CD4-positive, alpha-beta memory T cell (primary cell): ENCODE data around the gene TEX19. TPM values are rescaled to one million over a fixed set of nuclear protein-coding genes. Genes with fewer than 3 reads are reported as not detected.
A peak's percentile ranks its signal among the peaks of the same experiment; 100 is the strongest.

ENCODE experiments used
- CTCF ChIA-PET: fragments of 350-600 bp; sonication (Branson Sonifier 250); formaldehyde crosslinking; loops from one replicate; lab custom pipeline; 2021; ENCODE audit warnings: inconsistent platforms; ENCODE audit not compliant: partially characterized antibody; lab: Charles Lee
- POLR2A ChIA-PET: fragments of 350-600 bp; sonication (Branson Sonifier 250); formaldehyde crosslinking; loops from one replicate; lab custom pipeline; 2021; ENCODE audit not compliant: partially characterized antibody; lab: Charles Lee
- DNase-seq, 5 donors: peaks; one replicate each; pipeline versions ENCODE4 v3.0.0 to v3.0.0-alpha.2; 2020 to 2022; ENCODE audit warnings: mixed read lengths in 1 of 5
- H3K27ac ChIP-seq: one replicate; pipeline ENCODE4 v1.7.0; 2013; ENCODE audit warnings: low read depth, low read length
- H3K27me3 ChIP-seq: 2 replicates; pipeline ENCODE4 v1.7.0; 2013; ENCODE audit warnings: mild to moderate bottlenecking, low read length, moderate library complexity; ENCODE audit not compliant: insufficient read depth
- H3K36me3 ChIP-seq: 2 replicates; pipeline ENCODE4 v1.7.0; 2013; ENCODE audit warnings: mild to moderate bottlenecking, low read length, moderate library complexity; ENCODE audit not compliant: insufficient read depth
- H3K4me1 ChIP-seq: 2 replicates; pipeline ENCODE4 v1.7.0; 2013; ENCODE audit warnings: mild to moderate bottlenecking, low read length, moderate library complexity; ENCODE audit not compliant: insufficient read depth
- H3K4me3 ChIP-seq, 2 donors: one replicate each; pipeline ENCODE4 v1.7.0; 2013; ENCODE audit warnings: low read length in 2 of 2, mild to moderate bottlenecking in 1 of 2
- H3K9me3 ChIP-seq, 2 donors: one replicate each; pipeline ENCODE4 v1.7.0; 2013; ENCODE audit warnings: low read length in 2 of 2, control low read depth in 1 of 2; ENCODE audit not compliant: control insufficient read depth in 1 of 2
- H3K27ac Mint-ChIP-seq, 7 donors: one replicate each; pipeline ENCODE4 v1.8.0; 2020 to 2021; ENCODE audit warnings: mixed read lengths in 7 of 7, mild to moderate bottlenecking in 6 of 7, inconsistent platforms in 3 of 7, moderate library complexity in 3 of 7
- H3K27me3 Mint-ChIP-seq, 2 donors: one replicate each; pipeline ENCODE4 v1.8.0; 2020 to 2021; ENCODE audit warnings: mixed read lengths in 2 of 2
- H3K36me3 Mint-ChIP-seq, 2 donors: one replicate each; pipeline ENCODE4 v1.8.0; 2020 to 2021; ENCODE audit warnings: mixed read lengths in 2 of 2, inconsistent platforms in 1 of 2, mild to moderate bottlenecking in 1 of 2
- H3K4me1 Mint-ChIP-seq, 4 donors: one replicate each; pipeline ENCODE4 v1.8.0; 2020 to 2021; ENCODE audit warnings: mixed read lengths in 4 of 4, mild to moderate bottlenecking in 1 of 4
- H3K4me3 Mint-ChIP-seq, 8 donors: one replicate each; pipeline ENCODE4 v1.8.0; 2020 to 2021; ENCODE audit warnings: mixed read lengths in 8 of 8, mild to moderate bottlenecking in 7 of 8, moderate library complexity in 6 of 8, inconsistent platforms in 3 of 8
- H3K9me3 Mint-ChIP-seq, 8 donors: one replicate each; pipeline ENCODE4 v1.8.0; 2020 to 2021; ENCODE audit warnings: mixed read lengths in 8 of 8, mild to moderate bottlenecking in 5 of 8, inconsistent platforms in 3 of 8, moderate library complexity in 1 of 8
- intact Hi-C: fragments of 100-400 bp; cut with micrococcal nuclease; formaldehyde crosslinking; loops from one replicate; pipeline ENCODE4 v1.15.1; 2023
- polyA plus RNA-seq, 2 donors: library from polyadenylated mRNA; unstranded; fragments of 300-500 nt; fragmentation: Illumina TruSeq; gene quantifications; one replicate each; pipeline ENCODE4 v1.2.3, GENCODE V29; 2021
- total RNA-seq, 2 experiments: library from RNA; stranded (reverse); gene quantifications; one replicate each; pipeline ENCODE4 v1.2.3, GENCODE V29; 2021

The TEX19 gene
- total and polyA plus RNA-seq, 4 experiments from 2014 or later, result not detected

- Mint-ChIP-seq H3K9me3 (peaks cover 0 to 2% (median 0%) of the 10 kb centered on the region in 8 donors), H3K27me3 (no peaks in the 10 kb centered on the region), H3K36me3 (peaks cover 0 to 7% of the 10 kb centered on the region in 2 donors), H3K4me1 (peaks cover 7 to 22% (median 15%) of the 10 kb centered on the region in 4 donors), H3K4me3 (peak overlapping the region in 4 of 8 donors; percentile 5 to 69 (median 44)), H3K27ac (peak overlapping the region in 1 of 7 donors; percentile 36)
- Histone ChIP-seq H3K9me3 (no peaks in the 10 kb centered on the region), H3K36me3 (no peaks in the 10 kb centered on the region), H3K4me3 (no peak overlapping the region), H3K27me3 (no peaks in the 10 kb centered on the region), H3K4me1 (peaks cover 27% of the 10 kb centered on the region), H3K27ac (no peak overlapping the region)
- ChIA-PET POLR2A (interaction anchor here (1.3 to 7.0 kb wide), 2 partner anchors 14 kb away, joined by 3 to 172 read pairs; no protein-coding TSS in a partner anchor), CTCF (interaction anchor here (1.7 kb wide), 1 partner anchor 14 kb away, joined by 11 read pairs; no protein-coding TSS in a partner anchor)
- intact Hi-C loops, result no loop called here
- DNase-seq, result peak in 1 of 5 donors; percentile 28
These were observed 44.9 kb upstream of the TEX19 start for GRCh38 chr17:82314012-82314726.

DNA sequence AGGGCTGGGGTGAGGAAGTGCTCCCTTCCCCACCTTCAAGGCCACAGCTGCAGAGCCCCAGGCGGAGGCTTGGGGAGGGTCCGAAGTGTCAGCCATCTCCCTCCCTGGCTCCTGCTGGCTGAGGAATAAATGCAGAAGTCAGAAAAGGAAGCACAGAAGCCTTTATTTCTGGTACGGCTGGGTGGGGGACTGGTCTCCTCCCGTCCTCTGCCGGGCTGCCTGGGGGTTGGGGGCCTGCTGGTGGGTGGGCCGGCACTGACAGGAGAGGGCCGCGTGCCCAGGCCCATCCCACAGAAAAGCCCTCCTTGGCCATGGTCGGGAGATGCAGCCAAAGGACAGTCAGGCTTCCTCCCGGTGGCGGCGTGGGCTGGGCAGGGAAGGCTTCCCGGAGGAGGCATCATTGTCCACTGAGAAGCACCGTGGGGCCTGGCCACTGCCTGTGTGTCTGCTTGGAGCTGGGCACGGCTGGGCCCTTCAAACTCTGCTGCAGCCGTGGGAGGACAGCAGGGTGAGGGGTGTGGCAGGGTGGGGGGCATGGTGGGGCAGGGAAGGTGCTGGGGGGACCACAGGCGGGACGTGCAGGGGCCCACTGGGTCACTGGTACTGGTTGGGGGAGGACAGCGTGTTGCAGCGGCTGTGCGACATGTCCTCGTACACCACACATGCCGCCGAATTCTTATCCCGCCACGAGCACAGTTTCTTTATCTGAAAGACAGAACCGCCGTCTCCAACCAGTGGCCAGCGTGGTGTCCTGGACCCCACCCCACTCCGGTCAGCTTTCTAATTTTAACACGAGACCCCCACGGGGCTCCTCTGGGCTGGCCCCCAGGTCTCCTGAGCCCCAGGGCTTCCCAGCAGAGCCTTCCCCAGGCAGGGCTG lies 44.1 kb upstream of the TEX19 start:
- Histone ChIP-seq H3K27ac (peak overlapping the region; percentile 65), H3K4me1 (peaks cover 27% of the 10 kb centered on the region), H3K27me3 (no peaks in the 10 kb centered on the region), H3K9me3 (no peaks in the 10 kb centered on the region), H3K36me3 (no peaks in the 10 kb centered on the region), H3K4me3 (peak overlapping the region in 1 of 2 donors; percentile 51)
- peak overlapping the region in 7 of 8 donors; percentile 89 to 94 (median 93) for H3K4me3 Mint-ChIP-seq
- peak overlapping the region in 2 of 7 donors; percentile 92 to 94 for H3K27ac Mint-ChIP-seq
- peak in 1 of 5 donors; percentile 36 for DNase-seq
- ChIA-PET CTCF (no interaction called here), POLR2A (interaction anchor here (1.3 to 7.0 kb wide), 3 partner anchors 13 to 22 kb away, joined by 3 to 172 read pairs (median 16); no protein-coding TSS in a partner anchor)
- H3K36me3 Mint-ChIP-seq, result peaks cover 0 to 7% of the 10 kb centered on the region in 2 donors
- H3K4me1 Mint-ChIP-seq, result peaks cover 7 to 22% (median 15%) of the 10 kb centered on the region in 4 donors
- H3K27me3 Mint-ChIP-seq, result no peaks in the 10 kb centered on the region
- intact Hi-C loops, result no loop called here
- H3K9me3 Mint-ChIP-seq, result peaks cover 0 to 2% (median 0%) of the 10 kb centered on the region in 8 donors

DNA sequence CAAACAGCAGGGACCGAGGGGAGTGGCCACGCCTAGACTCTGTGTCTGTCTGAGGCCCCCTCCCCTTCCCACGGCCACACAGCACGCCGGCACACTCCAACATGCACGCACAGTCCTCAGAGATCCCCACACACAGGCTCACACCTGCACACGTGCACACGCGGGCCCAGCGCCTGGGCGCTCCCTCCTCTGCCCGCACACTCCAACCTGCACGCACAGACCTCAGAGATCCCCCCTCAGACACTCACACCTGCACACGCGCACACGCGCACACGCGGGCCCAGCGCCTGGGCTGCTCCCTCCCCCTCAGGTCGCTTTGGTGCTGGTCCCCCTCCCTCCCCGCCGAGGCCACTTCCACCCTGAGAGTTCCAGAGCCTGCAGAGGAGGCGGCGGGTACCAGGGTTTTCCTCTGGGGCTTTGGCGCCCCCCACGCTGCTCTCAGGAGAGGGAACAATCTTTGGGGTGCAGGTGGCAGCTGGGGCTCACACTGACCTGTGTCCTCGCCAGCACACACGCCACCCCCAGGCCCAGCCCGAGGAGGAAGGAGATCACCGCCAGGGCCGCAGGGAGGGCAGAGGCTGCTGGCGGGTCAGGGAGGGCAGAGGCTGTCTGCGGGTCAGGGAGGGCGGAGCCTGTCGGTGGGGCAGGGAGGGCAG lies 43.2 kb upstream of the TEX19 start:
- no peaks in the 10 kb centered on the region for H3K36me3 ChIP-seq
- peak overlapping the region in 6 of 7 donors; percentile 88 to 96 (median 93) for H3K27ac Mint-ChIP-seq
- POLR2A ChIA-PET, result interaction anchor here (0.7 to 7.0 kb wide), 9 partner anchors 9 to 104 kb away, joined by 3 to 172 read pairs (median 12); partner anchors contain the start of genes CSNK1D, SECTM1 and SLC16A3
- CTCF ChIA-PET, result interaction anchor here (1.0 to 2.9 kb wide), 5 partner anchors 9 to 110 kb away, joined by 3 to 72 read pairs (median 4); no protein-coding TSS in a partner anchor
- H3K9me3 Mint-ChIP-seq, result peaks cover 0 to 2% (median 0%) of the 10 kb centered on the region in 8 donors
- no peaks in the 10 kb centered on the region for H3K27me3 ChIP-seq
- peak; percentile 48 to 64 (median 51) for DNase-seq
- peak overlapping the region; percentile 65 for H3K27ac ChIP-seq
- H3K36me3 Mint-ChIP-seq, result peaks cover 0 to 7% of the 10 kb centered on the region in 2 donors
- peak overlapping the region; percentile 51 to 88 for H3K4me3 ChIP-seq
- peak overlapping the region in 7 of 8 donors; percentile 89 to 94 (median 93) for H3K4me3 Mint-ChIP-seq
- H3K9me3 ChIP-seq, result no peaks in the 10 kb centered on the region
- H3K4me1 Mint-ChIP-seq, result peaks cover 7 to 26% (median 15%) of the 10 kb centered on the region in 4 donors
- intact Hi-C loops, result loop anchor here (1.0 kb wide), 1 partner anchor 13 kb away; no protein-coding TSS in a partner anchor
- peaks cover 29% of the 10 kb centered on the region for H3K4me1 ChIP-seq
- no peaks in the 10 kb centered on the region for H3K27me3 Mint-ChIP-seq

DNA sequence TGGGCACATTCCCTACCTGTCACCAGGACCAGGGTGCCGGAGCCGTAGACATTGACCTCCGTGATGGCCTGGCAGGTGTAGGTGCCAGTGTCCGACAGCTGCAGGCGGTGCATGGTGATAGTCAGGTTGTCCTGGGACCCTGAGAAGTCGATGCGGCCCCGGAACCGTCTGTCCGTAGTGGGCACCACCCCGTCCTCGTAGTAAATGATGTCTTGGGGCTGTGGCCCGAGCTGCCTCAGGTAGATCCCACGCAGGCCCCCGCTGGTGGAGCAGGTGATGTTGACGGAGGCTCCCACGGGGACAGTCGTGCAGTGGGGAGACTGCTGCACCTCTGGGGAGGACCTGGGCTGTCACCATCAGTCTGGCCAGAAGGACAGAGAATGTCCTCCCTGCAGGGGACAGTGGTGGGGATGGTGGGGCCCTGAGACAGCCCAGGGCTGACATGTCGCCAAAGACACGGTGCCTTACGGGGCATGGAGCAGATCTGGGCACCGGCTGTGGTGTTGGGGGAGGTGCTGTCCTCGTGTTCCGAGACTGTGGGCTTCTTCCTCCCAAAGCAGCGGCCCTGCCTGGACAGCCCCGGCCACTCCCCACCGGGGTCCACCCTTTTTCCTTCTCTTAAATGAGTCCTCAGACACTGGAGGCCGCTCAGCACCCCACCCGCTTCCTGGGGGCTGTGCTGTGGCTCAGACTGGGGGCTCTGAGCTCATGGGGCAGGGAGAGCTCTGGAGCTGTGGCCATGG lies 42.2 kb upstream of the TEX19 start:
- H3K27ac Mint-ChIP-seq, result peak overlapping the region in 6 of 7 donors; percentile 69 to 94 (median 91)
- H3K36me3 Mint-ChIP-seq, result peaks cover 0 to 9% of the 10 kb centered on the region in 2 donors
- H3K4me3 Mint-ChIP-seq, result peak overlapping the region in 7 of 8 donors; percentile 89 to 94 (median 93)
- Histone ChIP-seq H3K9me3 (no peaks in the 10 kb centered on the region), H3K4me1 (peaks cover 38% of the 10 kb centered on the region), H3K36me3 (no peaks in the 10 kb centered on the region), H3K27ac (peak overlapping the region; percentile 65), H3K4me3 (peak overlapping the region; percentile 51 to 88), H3K27me3 (no peaks in the 10 kb centered on the region)
- DNase-seq, result peak in 3 of 5 donors; percentile 29 to 54 (median 38)
- CTCF ChIA-PET, result interaction anchor here (0.8 to 2.9 kb wide), 11 partner anchors 8 to 114 kb away, joined by 3 to 72 read pairs (median 3); no protein-coding TSS in a partner anchor
- peaks cover 0 to 2% (median 0%) of the 10 kb centered on the region in 8 donors for H3K9me3 Mint-ChIP-seq
- H3K27me3 Mint-ChIP-seq, result peaks cover 0 to 2% of the 10 kb centered on the region in 2 donors
- POLR2A ChIA-PET, result interaction anchor here (0.7 to 7.0 kb wide), 15 partner anchors 8 to 294 kb away, joined by 3 to 172 read pairs (median 5); partner anchors contain the start of genes CENPX, CSNK1D, LRRC45 and SECTM1
- intact Hi-C loops, result loop anchor here (1.0 kb wide), 1 partner anchor 14 kb away; no protein-coding TSS in a partner anchor
- H3K4me1 Mint-ChIP-seq, result peaks cover 10 to 32% (median 20%) of the 10 kb centered on the region in 4 donors

GRCh38 chr17:82317394-82318168 lies 41.5 kb upstream of the TEX19 start, which contains the start of gene CD7:
Gene CD7, minus strand, starts transcription at chr17:82317608. Its CDS starts 113 bp downstream, at chr17:82317495.
- peak within 1 kb of the TSS; percentile 51 to 88 for H3K4me3 ChIP-seq
- ChIA-PET CTCF (interaction anchor here (0.8 to 2.9 kb wide), 8 partner anchors 17 to 114 kb away, joined by 3 to 72 read pairs (median 4); no protein-coding TSS in a partner anchor), POLR2A (interaction anchor here (0.7 to 7.0 kb wide), 14 partner anchors 11 to 295 kb away, joined by 3 to 172 read pairs (median 5); partner anchors contain the start of genes CCDC57, CENPX, CSNK1D and LRRC45)
- intact Hi-C loops, result no loop called here
- peaks cover 0 to 9% of the 10 kb centered on the region in 2 donors for H3K36me3 Mint-ChIP-seq
- no peaks in the 10 kb centered on the region for H3K27me3 ChIP-seq
- H3K27ac ChIP-seq, result peak within 1 kb of the TSS; percentile 65
- H3K4me1 Mint-ChIP-seq, result peaks cover 10 to 37% (median 20%) of the 10 kb centered on the region in 4 donors
- H3K27me3 Mint-ChIP-seq, result peaks cover 0 to 2% of the 10 kb centered on the region in 2 donors
- H3K4me1 ChIP-seq, result peaks cover 42% of the 10 kb centered on the region
- H3K4me3 Mint-ChIP-seq, result peak within 1 kb of the TSS in 7 of 8 donors; percentile 89 to 94 (median 93)
- H3K27ac Mint-ChIP-seq, result peak within 1 kb of the TSS in 6 of 7 donors; percentile 69 to 94 (median 91)
- peaks cover 0 to 2% (median 0%) of the 10 kb centered on the region in 8 donors for H3K9me3 Mint-ChIP-seq
- H3K36me3 ChIP-seq, result no peaks in the 10 kb centered on the region
- H3K9me3 ChIP-seq, result no peaks in the 10 kb centered on the region
- DNase-seq, result peak; percentile 63 to 78 (median 66)
